Testis (tissue), 3 donors: Measurements from ENCODE around the gene ANKRD53. TPM values are rescaled to one million over a fixed set of nuclear protein-coding genes. Genes with fewer than 3 reads are reported as not detected.

ENCODE experiments used
- DNase-seq: peaks from one replicate; pipeline ENCODE4 v3.0.0-alpha.2; 2019
- H3K27ac ChIP-seq, 2 donors: fragments of 200-600 bp; sonication (generic); one replicate each; pipeline ENCODE4 v1.5.1; 2019
- H3K27me3 ChIP-seq: fragments of 200-600 bp; sonication (generic); one replicate; pipeline ENCODE4 v1.5.1; 2019
- H3K36me3 ChIP-seq: fragments of 200-600 bp; sonication (generic); one replicate; pipeline ENCODE4 v1.5.1; 2017; ENCODE audit warnings: low read depth; ENCODE audit errors: missing control alignments
- H3K4me1 ChIP-seq: fragments of 200-600 bp; sonication (generic); one replicate; pipeline ENCODE4 v1.5.1; 2019
- H3K4me3 ChIP-seq, 2 donors: fragments of 200-600 bp; sonication (generic); one replicate each; pipeline ENCODE4 v1.5.1; 2017 to 2019
- H3K9me3 ChIP-seq: fragments of 200-600 bp; sonication (generic); one replicate; pipeline ENCODE4 v1.5.1; 2017
- POLR2A ChIP-seq: fragments of 450-650 bp; IDR thresholded peaks from one replicate; pipeline ENCODE4 v1.6.1; 2017; ENCODE audit warnings: antibody characterized with exemption, mild to moderate bottlenecking, moderate library complexity
- WGBS, 2 donors: methylation state at CpG; one replicate each; pipeline ENCODE4 v1.1.5; 2018; 5-methylcytosine and 5-hydroxymethylcytosine counted together
- intact Hi-C: fragments of 100-400 bp; cut with DNase I; formaldehyde crosslinking; loops from one replicate; pipeline ENCODE4 v1.15.1; 2023; ENCODE audit warnings: low total_unique reads
- polyA plus RNA-seq: library from polyadenylated mRNA; stranded (reverse); fragments of 350-450 nt; fragmentation: Illumina TruSeq; extraction: RNeasy Lipid Tissue Mini Kit (QIAGEN cat#74804); gene quantifications from one replicate; pipeline ENCODE4 v1.2.3, GENCODE V29; 2014; ENCODE audit warnings: low read depth, low replicate concordance; ENCODE audit not compliant: insufficient read depth
- total RNA-seq, 2 donors: library from RNA; depleted of rRNA; stranded (reverse); fragments of >200 nt; gene quantifications; one replicate each; pipeline ENCODE4 v1.2.3, GENCODE V29; 2016
- TF ChIP-seq, protein P1 (sequence below), 3 experiments: fragments of 450-650 bp in 2 of 3; fragments of 200-600 bp in 1 of 3; sonication (generic) in 1 of 3; IDR thresholded peaks; one replicate each; pipeline ENCODE4 v1.5.1; 2016 to 2019; ENCODE audit warnings: antibody characterized with exemption in 3 of 3, mild to moderate bottlenecking in 2 of 3, moderate library complexity in 1 of 3

The ANKRD53 gene
- total and polyA plus RNA-seq, 3 donors from 2014 or later = 10.6 to 52.2 (median 36.3) TPM

DNA sequence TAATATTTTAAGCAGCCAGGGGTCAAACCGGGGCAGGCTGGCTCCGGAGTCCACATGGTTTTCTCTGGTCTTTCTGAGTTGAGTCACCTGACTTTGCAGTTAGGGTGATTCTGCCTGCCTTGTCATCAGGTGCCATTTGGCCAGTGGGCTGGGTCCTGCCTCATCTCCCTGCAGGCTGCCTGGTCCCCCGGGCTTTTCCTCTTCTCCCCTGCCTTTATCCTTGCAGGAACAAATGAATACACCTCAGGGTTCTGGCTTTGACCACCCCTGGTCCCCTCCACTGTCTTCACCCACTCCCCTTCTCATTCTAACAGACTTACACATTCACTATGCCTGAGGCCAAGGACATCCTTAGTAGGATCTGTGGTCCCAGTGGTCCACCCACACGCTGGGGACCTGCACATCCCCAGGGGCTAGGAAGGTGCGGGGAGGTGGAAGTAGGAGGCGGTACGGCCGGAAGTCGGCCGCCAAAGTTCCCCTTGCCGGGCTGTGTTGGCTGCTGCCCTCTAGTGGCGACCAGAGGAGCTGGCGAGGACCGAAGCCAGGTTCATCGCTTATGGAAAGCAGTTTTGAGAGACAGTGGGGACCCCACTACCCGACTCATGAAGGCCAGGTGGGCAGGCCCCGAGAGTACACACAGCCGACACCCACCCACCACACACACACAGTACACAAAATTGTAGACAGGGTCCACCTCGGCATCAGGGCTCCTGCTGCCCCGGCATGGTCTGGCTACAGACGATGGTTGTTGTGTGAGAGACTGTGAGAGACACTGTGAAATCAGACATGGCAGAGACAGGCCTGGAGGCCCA lies 22.6 kb downstream of the ANKRD53 start:
- peak overlapping the region; percentile 34 to 46 for H3K4me3 ChIP-seq
- no peaks in the 10 kb centered on the region for H3K27me3 ChIP-seq
- H3K9me3 ChIP-seq = no peaks in the 10 kb centered on the region
- peaks cover 3% of the 10 kb centered on the region for H3K4me1 ChIP-seq
- intact Hi-C loops = no loop called here
- no peaks in the 10 kb centered on the region for H3K36me3 ChIP-seq
- TF ChIP-seq, protein P1, sequence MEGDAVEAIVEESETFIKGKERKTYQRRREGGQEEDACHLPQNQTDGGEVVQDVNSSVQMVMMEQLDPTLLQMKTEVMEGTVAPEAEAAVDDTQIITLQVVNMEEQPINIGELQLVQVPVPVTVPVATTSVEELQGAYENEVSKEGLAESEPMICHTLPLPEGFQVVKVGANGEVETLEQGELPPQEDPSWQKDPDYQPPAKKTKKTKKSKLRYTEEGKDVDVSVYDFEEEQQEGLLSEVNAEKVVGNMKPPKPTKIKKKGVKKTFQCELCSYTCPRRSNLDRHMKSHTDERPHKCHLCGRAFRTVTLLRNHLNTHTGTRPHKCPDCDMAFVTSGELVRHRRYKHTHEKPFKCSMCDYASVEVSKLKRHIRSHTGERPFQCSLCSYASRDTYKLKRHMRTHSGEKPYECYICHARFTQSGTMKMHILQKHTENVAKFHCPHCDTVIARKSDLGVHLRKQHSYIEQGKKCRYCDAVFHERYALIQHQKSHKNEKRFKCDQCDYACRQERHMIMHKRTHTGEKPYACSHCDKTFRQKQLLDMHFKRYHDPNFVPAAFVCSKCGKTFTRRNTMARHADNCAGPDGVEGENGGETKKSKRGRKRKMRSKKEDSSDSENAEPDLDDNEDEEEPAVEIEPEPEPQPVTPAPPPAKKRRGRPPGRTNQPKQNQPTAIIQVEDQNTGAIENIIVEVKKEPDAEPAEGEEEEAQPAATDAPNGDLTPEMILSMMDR (IDR thresholded peaks at IDR 0.05) = peak; percentile 58 to 94 (median 69)
- TF ChIP-seq POLR2A = no peak
- WGBS, 2 donors = 8 to 20% methylated on average over 16 to 20 of the region's 21 CpGs
- no peak overlapping the region for H3K27ac ChIP-seq
- DNase-seq = peak; percentile 84

GRCh38 chr2:71001592-71001927 lies 23.1 kb downstream of the ANKRD53 start:
- Histone ChIP-seq H3K27ac (no peak overlapping the region), H3K27me3 (no peaks in the 10 kb centered on the region), H3K9me3 (no peaks in the 10 kb centered on the region), H3K4me1 (peaks cover 3% of the 10 kb centered on the region), H3K36me3 (no peaks in the 10 kb centered on the region), H3K4me3 (peak overlapping the region in 1 of 2 donors; percentile 46)
- DNase-seq = no peak
- intact Hi-C loops = no loop called here
- no peak for TF ChIP-seq POLR2A
- TF ChIP-seq, protein P1 (IDR thresholded peaks at IDR 0.05) = no peak
- 76 to 83% methylated on average over 5 of the region's 5 CpGs for WGBS, 2 donors

DNA sequence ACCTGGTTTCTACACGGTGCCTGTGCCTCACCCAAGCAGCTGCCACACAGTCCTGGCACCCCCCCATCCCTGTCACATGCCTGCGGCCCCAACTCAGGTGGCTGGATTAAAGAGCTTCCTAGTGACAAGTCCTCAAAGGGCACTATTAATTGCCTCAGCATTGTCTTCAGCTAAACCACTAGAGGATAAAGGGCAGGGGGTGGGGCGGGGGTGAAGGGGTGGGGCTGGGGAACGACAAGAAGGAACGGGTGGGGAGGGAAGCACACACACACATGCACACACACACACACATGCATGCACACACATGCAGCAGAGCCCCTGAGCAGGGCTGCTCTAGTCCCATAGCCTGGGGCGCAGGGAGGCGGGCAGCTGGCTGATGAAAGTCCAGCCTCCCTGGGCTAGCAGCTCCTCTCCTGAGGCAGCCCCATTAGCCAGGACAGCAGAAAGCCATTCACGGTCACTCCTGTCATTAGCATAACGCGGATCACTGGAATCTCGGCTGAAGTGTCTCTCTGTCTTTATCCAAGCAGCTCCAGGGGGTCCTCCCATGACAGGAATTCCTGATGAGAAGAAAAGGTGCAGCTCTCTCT lies 23.6 kb downstream of the ANKRD53 start:
- Histone ChIP-seq H3K4me3 (no peak overlapping the region), H3K4me1 (peaks cover 3% of the 10 kb centered on the region), H3K27me3 (no peaks in the 10 kb centered on the region), H3K36me3 (no peaks in the 10 kb centered on the region), H3K9me3 (no peaks in the 10 kb centered on the region), H3K27ac (no peak overlapping the region)
- DNase-seq = no peak
- intact Hi-C loops = no loop called here
- 43 to 46% methylated on average over 8 to 11 of the region's 11 CpGs for WGBS, 2 donors
- TF ChIP-seq POLR2A = no peak
- TF ChIP-seq, protein P1 (IDR thresholded peaks at IDR 0.05) = no peak

GRCh38 chr2:71003396-71003795 lies 25.0 kb downstream of the ANKRD53 start:
- intact Hi-C loops = no loop called here
- no peaks in the 10 kb centered on the region for H3K36me3 ChIP-seq
- H3K4me3 ChIP-seq = no peak overlapping the region
- 87 to 90% methylated on average over 6 of the region's 6 CpGs for WGBS, 2 donors
- H3K9me3 ChIP-seq = no peaks in the 10 kb centered on the region
- TF ChIP-seq, protein P1 (IDR thresholded peaks at IDR 0.05) = no peak
- no peaks in the 10 kb centered on the region for H3K27me3 ChIP-seq
- DNase-seq = no peak
- H3K27ac ChIP-seq = no peak overlapping the region
- H3K4me1 ChIP-seq = peaks cover 3% of the 10 kb centered on the region
